Measurements from ENCODE around the gene GPR84. TPM values are rescaled to one million over a fixed set of nuclear protein-coding genes. Genes with fewer than 3 reads are reported as not detected.
A peak's percentile ranks its signal among the peaks of the same experiment; 100 is the strongest.
"Not testable (repeated sequence)": the region's sequence is repeated elsewhere in the genome, so short reads cannot be mapped to it uniquely, and the experiment has no call there.

Gene GPR84
- total RNA-seq, 1 donor from 2014 or later, result not detected

DNA sequence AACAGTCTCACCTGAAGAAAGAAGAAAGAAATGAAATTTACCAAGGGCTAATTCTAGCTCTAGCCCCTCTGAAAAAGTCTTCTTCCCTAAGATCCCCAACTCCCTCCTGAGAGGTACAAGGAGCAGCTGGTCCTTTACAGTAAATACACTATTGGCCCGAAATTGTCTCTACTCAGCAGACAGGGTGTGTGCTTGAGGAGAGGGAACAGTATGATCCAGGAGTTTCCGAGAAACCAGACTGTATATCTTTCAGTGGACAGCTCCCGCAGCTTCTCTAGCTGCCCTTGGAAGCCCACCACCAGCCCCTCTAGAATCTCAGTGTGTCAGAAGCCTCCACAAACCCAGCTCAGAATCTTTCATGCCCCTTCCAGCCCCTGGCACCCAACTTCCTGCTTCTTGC is 8.1 kb downstream of the GPR84 start:
- ChIA-PET POLR2A (interaction anchor here (0.6 to 1.5 kb wide), 3 partner anchors 31 to 76 kb away, joined by 3 to 7 read pairs (median 4); partner anchors contain the start of genes COPZ1 and HNRNPA1), CTCF (interaction anchor here (4.0 kb wide), 1 partner anchor 12 kb away, joined by 19 read pairs; no protein-coding TSS in a partner anchor)
- DNase-seq (no peak), ATAC-seq (ENCODE audit: low read depth) (no peak)
- Mint-ChIP-seq H3K27ac (no peak overlapping the region), H3K27me3 (no peaks in the 10 kb centered on the region), H3K4me3 (no peak overlapping the region), H3K36me3 (ENCODE audit: low read depth) (peaks cover 8% of the 10 kb centered on the region), H3K4me1 (peaks cover 17% of the 10 kb centered on the region), H3K9me3 (no peaks in the 10 kb centered on the region)
- TF ChIP-seq, protein P1, sequence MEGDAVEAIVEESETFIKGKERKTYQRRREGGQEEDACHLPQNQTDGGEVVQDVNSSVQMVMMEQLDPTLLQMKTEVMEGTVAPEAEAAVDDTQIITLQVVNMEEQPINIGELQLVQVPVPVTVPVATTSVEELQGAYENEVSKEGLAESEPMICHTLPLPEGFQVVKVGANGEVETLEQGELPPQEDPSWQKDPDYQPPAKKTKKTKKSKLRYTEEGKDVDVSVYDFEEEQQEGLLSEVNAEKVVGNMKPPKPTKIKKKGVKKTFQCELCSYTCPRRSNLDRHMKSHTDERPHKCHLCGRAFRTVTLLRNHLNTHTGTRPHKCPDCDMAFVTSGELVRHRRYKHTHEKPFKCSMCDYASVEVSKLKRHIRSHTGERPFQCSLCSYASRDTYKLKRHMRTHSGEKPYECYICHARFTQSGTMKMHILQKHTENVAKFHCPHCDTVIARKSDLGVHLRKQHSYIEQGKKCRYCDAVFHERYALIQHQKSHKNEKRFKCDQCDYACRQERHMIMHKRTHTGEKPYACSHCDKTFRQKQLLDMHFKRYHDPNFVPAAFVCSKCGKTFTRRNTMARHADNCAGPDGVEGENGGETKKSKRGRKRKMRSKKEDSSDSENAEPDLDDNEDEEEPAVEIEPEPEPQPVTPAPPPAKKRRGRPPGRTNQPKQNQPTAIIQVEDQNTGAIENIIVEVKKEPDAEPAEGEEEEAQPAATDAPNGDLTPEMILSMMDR (IDR thresholded peaks at IDR 0.05), result no peak
- intact Hi-C loops (cut with micrococcal nuclease), result no loop called here

DNA sequence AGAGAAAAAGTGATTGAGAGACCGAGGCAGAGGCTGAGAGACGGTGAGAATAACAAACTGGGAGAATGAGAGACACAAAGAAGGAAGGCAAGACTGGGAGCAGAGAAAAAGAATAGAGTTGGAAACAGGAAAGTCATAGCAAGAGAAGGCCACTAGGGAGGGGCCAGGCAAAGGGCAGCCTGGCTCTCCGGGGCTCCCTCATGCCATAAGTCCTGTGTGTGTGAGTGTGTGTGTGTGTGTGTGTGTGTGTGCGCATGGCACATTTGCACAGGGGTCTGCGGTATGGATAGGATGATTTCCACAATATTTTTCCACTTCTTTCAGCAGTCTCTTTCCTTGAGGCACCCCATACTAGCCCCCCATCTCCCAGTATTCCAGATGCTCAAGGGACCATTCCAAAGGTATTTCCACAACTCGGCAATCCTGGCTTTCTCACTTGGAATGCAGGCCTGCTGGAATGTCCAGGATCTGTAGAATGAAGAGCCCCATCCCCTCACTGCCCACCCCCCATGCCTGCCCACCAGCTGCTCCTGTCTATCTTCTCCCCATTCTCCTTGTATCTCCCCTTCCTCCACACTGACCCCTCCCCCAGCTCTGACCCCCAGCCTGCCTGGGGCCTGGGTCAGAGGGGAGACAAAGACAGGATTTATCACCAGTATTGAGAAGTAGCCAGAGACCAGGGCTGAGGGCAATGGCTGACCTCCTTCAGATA is 9.0 kb downstream of the GPR84 start:
- Mint-ChIP-seq H3K36me3 (ENCODE audit: low read depth) (peaks cover 17% of the 10 kb centered on the region), H3K4me3 (no peak overlapping the region), H3K27me3 (no peaks in the 10 kb centered on the region), H3K4me1 (peaks cover 11% of the 10 kb centered on the region), H3K27ac (no peak overlapping the region), H3K9me3 (no peaks in the 10 kb centered on the region)
- ATAC-seq (ENCODE audit: low read depth) (no peak), DNase-seq (no peak)
- CTCF ChIA-PET, result no interaction called here
- POLR2A ChIA-PET, result interaction anchor here (1.2 kb wide), 1 partner anchor 75 kb away, joined by 3 read pairs; the partner anchor contains the start of gene HNRNPA1
- intact Hi-C loops (cut with micrococcal nuclease), result no loop called here
- TF ChIP-seq, protein P1 (IDR thresholded peaks at IDR 0.05), result no peak

DNA sequence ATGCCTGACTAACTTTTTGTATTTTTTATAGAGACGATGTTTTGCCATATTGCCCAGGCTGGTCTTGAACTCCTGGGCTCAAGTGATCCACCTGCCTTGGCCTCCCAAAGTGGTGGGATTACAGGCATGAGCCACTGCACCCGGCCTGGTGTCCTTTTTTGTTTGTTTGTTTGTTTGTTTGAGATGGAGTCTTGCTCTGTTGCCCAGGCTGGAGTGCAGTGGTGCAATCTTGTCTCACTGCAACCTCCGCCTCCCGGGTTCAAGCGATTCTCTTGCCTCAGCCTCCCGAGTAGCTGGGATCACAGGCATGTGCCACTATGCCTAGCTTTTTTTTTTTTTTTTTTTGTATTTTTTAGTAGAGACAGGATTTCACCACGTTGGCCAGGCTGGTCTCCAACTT is 10.0 kb downstream of the GPR84 start:
- POLR2A ChIA-PET, result interaction anchor here (0.6 to 0.7 kb wide), 2 partner anchors 74 to 1275 kb away, joined by 3 to 7 read pairs; partner anchors contain the start of genes CBX5 and SPRYD3
- intact Hi-C loops (cut with micrococcal nuclease); H3K27ac Mint-ChIP-seq; DNase-seq; H3K27me3 Mint-ChIP-seq; CTCF ChIA-PET; H3K9me3 Mint-ChIP-seq; ATAC-seq (ENCODE audit: low read depth); H3K4me1 Mint-ChIP-seq; H3K4me3 Mint-ChIP-seq: not testable (repeated sequence)
- peaks cover 27% of the 10 kb centered on the region for H3K36me3 Mint-ChIP-seq (ENCODE audit: low read depth)

- POLR2A ChIA-PET, result interaction anchor here (1.1 kb wide), 1 partner anchor 73 kb away, joined by 3 read pairs; the partner anchor contains the start of gene HNRNPA1
- Mint-ChIP-seq H3K36me3 (ENCODE audit: low read depth) (peaks cover 36% of the 10 kb centered on the region), H3K4me3 (no peak overlapping the region), H3K27me3 (no peaks in the 10 kb centered on the region), H3K9me3 (no peaks in the 10 kb centered on the region), H3K4me1 (peaks cover 9% of the 10 kb centered on the region), H3K27ac (no peak overlapping the region)
- ATAC-seq (ENCODE audit: low read depth) (no peak), DNase-seq (no peak)
- TF ChIP-seq, protein P1 (IDR thresholded peaks at IDR 0.05), result no peak
- intact Hi-C loops (cut with micrococcal nuclease), result no loop called here
- CTCF ChIA-PET, result interaction anchor here (0.6 to 2.1 kb wide), 3 partner anchors 17 to 1755 kb away, joined by 3 to 7 read pairs (median 3); no protein-coding TSS in a partner anchor
Measured at GRCh38 chr12:54352891-54353874, 11.1 kb downstream of the GPR84 start.

- H3K9me3 Mint-ChIP-seq, result no peaks in the 10 kb centered on the region
- peaks cover 46% of the 10 kb centered on the region for H3K36me3 Mint-ChIP-seq (ENCODE audit: low read depth)
- H3K4me1 Mint-ChIP-seq, result peaks cover 9% of the 10 kb centered on the region
- TF ChIP-seq, protein P1 (IDR thresholded peaks at IDR 0.05), result no peak
- H3K4me3 Mint-ChIP-seq, result no peak overlapping the region
- DNase-seq, result no peak
- ChIA-PET CTCF (interaction anchor here (0.8 to 2.1 kb wide), 3 partner anchors 16 to 61 kb away, joined by 3 to 7 read pairs (median 3); no protein-coding TSS in a partner anchor), POLR2A (interaction anchor here (1.1 kb wide), 1 partner anchor 72 kb away, joined by 3 read pairs; the partner anchor contains the start of gene HNRNPA1)
- ATAC-seq (ENCODE audit: low read depth), result peak; percentile 28
- H3K27me3 Mint-ChIP-seq, result no peaks in the 10 kb centered on the region
- intact Hi-C loops (cut with micrococcal nuclease), result no loop called here
- no peak overlapping the region for H3K27ac Mint-ChIP-seq
Measured at GRCh38 chr12:54352022-54352531, 12.2 kb downstream of the GPR84 start.
